Suppressor macrophage treated with lipopolysaccharide for 1 hour (primary cell): ENCODE measurements around the gene F2R.
"Not testable (repeated sequence)": the region's sequence is repeated elsewhere in the genome, so short reads cannot be mapped to it uniquely, and the experiment has no call there.

Source experiments
- DNase-seq, 3 donors: peaks; one replicate each; pipeline ENCODE4 v3.0.0-alpha.2; 2020 to 2022

Gene F2R

DNA sequence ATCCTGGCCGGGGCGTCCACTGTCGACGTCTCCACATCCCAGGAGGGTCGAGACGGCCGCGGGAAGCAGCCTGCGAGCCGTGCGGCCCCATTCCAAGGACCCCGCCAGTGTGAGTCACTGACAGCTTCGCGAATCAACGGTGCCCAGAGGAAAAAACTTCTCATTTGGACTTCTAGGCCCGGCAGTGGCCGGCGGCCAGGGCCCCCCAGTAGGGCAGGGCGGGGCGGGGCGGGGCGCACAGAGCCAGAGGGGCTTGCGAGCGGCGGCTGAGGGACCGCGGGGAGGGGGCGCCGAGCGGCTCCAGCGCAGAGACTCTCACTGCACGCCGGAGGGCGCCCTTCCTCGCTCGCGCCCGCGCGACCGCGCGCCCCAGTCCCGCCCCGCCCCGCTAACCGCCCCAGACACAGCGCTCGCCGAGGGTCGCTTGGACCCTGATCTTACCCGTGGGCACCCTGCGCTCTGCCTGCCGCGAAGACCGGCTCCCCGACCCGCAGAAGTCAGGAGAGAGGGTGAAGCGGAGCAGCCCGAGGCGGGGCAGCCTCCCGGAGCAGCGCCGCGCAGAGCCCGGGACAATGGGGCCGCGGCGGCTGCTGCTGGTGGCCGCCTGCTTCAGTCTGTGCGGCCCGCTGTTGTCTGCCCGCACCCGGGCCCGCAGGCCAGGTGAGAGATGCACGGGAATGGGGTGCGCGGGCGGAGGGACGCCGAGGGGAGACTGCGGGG lies at the start of gene F2R:
Gene F2R, plus strand, starts transcription at position 391 of the 720 bp plus-strand sequence. Its CDS starts 182 bp downstream, at position 573.
- peak; percentile 41 to 77 (median 48) for DNase-seq

DNA sequence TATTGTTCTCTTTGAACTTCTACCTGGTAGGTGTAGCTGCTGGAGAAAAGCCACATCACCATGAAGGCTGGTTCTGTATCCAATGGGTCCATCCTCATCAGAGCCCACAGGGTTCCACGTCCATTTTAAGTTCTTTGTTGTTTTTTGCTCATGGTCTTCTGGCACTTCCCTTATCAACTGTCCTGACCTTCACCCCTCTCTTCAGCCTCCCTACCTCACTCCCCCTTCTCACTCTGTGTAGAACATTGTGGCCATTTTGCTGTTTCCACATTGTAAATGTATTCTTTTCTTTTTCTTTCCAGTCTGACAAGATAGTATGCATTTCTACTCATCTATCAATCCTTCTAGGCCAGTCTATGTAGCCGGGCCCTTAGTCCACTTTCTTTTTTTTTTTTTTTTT lies 48.4 kb upstream of the F2R start:
- DNase-seq, result no peak

DNA sequence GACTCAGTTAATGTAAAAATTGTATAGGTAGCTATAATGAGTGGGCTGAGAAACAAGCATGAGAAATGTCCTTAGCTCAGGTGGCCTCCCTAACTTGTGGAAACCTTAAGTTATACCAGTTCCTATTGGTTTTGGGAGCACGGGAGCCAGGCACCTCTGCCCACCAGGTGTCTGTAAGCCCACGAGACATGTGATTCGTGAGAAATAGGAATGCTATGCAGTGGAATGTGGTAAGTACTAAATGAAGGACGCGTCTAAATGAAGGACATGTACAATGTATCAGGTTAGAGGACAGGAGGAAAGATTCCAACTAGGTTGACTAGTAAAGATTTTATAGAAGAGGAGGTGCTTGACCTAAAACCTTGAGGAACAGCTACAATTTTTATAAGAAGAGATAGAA lies 46.7 kb upstream of the F2R start:
- DNase-seq, result no peak

DNA sequence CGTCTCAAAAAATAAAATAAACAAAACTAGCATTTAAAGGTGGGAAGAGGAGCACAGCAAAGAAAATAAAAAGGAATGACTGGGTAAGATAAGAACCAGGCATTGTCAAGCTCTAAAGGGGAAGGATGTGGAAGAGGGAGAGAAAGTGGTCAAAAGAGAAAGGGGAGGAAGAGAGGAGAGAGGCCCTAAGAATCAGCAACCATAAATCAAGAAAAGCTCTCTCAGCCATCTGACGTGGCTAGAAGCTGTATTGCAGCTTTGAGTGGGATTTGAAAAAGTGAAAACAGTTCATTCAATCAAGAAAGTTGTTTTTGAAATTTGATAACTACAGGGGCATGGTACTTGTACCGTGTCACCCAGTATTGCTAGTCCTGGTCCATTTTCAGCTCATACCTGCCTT lies 45.4 kb upstream of the F2R start:
- no peak for DNase-seq

DNA sequence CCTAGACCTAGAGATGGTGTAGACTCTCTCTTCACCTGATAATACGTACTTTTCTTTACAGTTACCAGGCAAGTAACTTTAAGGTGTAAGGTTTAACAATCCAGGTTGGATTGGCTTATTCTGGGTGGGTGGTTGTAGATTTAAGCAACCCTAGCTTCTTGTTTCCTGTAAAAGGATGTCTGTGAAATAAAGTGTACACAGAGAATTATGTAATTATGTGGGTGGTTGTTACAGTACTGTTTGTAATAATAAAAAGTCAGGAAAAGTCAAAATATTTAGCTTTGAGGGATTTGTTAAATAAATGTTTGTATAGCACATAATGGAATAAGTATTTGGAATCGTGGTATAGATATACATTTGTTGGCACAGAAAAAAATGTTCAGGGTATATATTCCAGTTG lies 43.7 kb upstream of the F2R start:
- no peak for DNase-seq

DNA sequence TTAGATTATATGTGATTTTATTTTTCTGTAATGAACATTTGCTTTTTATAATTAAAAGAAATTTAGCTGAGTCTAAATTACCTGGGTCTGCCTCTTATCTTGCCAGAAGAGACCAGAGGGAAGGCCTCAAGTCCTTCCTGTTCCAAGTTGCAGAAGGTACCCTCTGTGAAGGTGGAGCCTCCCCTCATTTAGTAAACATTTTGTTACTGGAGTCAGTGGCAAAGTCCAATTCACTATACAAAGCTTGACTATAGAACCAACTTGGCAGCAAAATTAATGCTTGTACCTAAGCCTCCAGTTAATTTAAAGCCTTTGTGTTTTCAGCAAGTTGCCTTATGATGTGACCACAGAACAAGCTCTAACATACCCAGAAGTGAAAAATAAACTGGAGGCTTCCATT lies 42.8 kb upstream of the F2R start:
- DNase-seq, result no peak

DNA sequence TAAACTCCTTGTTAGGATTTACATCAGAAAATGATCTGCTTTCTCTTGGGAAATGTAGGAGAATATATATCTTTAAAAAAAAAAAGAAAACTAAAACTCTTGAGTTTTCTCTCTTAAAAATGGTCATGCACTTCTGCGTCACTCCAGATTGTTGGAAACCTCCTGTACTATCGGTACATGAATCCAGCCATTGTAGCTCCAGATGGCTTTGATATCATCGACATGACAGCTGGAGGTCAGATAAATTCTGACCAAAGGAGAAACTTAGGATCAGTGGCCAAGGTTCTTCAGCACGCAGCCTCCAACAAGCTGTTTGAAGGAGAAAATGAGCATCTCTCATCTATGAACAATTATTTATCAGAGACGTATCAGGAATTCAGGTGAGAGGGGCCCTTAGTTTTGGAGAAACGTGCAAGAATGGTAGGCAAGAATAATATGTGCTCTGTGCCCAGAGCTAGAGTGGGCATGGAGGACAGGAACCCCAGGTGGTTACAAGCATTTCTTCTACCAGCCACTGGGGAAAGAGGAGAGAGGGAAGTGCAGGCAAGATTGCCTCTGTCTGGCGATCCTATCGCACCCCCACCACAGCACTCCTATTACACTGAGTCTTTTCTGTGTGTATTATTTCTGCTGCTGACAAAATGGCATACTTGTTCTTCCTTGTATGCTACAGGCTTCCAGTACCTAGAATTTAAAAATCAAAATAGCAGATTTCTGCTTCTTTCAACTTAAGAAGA lies 41.4 kb upstream of the F2R start:
- no peak for DNase-seq

DNA sequence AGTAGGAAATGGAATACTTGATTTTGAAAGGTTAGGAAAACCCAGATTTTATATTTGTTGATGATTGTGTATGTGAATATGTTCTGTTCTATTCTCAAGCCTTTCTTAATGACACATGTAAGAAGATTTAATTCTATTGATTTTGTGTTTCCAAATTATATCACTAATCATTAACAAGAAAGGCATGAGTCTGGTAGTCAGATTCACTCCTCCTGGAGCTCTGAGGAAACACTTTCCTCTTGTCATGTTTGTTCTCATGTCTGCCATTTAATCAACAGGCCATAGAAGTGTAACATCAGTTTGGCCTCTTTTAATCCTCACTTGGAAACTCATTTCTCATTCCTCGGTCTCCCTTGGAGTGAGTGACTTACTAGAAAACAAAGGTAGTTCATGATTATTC lies 40.6 kb upstream of the F2R start:
- no peak for DNase-seq

DNA sequence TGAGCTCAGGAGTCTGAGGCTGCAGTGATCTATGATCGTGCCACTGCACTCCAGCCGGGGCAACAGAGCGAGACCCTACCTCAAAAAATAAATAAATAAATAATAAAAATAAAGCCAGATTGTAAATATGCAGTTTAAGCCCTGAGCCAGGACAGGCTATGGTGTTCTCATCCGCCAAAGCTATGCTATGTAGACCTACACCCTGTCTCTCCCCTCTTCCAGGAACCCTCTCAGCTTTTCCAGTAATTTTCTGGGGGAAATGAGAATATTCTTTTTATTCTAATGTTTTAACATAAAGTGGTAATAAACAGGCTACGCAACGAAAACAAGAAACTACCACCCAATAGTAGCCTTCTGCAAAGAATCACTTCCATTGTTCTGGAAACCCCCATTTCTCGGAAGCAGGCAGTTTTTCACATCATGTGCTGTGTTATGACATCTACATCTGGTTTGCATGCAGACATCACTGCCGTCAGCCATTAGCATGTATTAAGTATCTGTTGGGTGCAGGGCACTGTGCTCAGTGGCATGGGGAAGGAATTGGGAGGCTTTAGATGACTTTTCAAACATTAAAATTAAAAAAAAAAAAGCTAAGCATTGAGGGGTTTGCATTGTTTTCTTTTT lies 38.0 kb upstream of the F2R start:
- no peak for DNase-seq

DNA sequence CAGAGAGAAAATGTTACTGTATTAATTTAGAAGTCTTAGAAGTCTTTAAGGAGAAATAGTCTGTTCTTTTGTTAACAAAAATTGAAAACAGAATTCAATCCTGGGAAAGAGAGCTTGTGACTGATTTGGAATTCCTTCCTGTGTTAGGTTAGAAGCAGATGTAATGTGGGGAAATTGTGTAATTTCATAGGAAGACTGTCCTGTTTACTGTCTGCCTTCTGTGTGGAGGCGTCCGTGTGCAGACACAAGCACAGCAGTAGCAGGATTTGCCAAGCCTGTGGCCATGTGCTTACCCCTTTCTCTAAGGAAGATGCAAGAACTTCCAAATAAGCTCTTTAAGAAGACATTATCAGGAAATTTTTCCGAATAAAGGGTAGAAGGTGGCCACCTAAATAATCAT lies 36.7 kb upstream of the F2R start:
- DNase-seq, result no peak

DNA sequence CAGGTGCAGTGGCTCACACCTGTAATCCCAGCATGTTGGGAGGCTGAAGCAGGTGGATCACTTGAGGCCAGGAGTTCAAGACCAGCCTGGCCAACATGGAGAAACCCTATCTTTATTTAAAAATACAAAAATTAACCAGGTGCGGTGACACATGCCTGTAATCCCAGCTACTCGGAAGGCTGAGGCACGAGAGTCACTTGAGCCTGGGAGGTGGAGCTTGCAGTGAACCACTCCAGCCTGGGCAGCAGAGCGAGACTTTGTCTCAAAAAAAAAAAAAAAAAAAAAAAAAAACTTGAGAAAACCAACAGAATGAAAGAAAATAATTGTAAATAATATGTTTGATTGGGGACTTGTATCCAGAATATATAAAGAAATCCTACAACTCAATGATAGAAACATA lies 35.1 kb upstream of the F2R start:
- not testable (repeated sequence) for DNase-seq

DNA sequence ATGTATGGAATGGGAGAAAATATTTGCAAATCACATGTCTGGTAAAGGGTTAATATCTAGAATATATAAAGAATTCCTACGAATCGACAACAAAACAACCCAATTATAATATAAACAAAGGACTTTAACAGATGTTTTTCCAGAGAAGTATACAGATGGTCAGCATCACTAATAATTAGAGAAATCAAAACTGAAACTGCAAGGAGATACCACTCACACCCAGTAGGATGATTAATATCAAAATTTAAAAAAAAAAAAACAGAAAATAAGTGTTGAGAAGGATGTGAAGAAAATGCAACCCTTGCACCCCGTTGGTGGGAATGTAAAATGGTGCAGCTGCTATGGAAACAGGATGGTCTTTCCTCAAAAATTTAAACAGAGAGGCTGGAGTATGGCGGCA lies 34.6 kb upstream of the F2R start:
- no peak for DNase-seq

DNA sequence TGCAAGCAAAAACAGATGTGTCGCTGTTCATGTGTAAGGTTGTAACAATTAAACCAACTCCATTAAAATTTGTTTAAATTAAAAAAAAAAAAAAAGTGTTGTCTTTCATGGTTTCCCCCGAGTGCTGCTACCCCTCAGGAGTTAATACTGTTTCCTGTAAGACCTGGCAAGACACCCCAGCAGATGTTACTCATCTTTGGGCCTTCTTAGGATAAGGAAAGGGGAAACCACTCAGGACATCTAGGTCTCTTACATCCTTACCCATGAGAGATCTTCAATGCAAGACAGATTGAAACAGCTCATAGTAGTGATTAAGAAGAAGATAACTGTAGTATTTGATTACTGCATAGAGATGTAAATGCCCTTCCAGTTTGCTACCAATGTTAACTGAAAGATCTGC lies 33.5 kb upstream of the F2R start:
- DNase-seq, result no peak

DNA sequence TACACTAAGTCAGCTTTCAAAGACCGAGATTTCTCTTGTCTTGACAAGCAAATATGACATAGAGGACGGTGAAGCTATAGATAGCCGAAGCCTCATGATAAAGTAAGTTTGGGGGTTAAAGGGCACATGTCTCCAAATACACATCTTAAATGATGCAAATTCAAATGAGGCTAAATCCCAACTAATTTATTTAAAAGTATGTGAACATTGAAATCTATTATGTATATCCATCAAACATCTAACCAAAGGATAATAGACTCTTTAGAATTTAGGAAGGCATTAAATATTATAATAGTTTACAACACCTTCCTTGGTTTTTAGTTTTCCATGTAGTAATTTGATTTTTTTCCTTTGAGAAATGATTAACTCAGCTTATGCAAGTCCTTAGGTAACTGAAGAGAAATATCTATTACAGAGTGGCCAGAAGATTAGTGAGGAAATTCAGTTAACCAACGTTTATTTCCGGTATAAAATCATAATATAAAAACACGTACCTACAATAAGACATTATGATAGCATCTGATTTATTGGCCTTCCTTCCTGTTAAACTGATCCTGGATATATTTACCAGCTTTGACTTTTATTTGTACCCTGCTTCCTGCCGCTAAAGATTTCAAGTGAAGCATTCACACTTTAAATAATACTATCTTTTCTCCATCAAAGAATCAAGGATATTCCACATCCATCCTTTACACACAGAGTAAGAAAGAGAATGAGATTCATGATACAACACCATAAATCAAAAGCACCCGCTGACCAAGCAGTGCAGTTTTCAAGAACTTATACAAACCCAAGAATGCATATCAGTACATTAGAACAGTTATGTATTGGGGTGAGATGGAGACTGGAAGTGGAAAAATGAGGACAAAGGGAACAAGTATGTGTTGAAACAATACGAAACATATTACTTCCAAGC lies 31.9 kb upstream of the F2R start:
- no peak for DNase-seq

DNA sequence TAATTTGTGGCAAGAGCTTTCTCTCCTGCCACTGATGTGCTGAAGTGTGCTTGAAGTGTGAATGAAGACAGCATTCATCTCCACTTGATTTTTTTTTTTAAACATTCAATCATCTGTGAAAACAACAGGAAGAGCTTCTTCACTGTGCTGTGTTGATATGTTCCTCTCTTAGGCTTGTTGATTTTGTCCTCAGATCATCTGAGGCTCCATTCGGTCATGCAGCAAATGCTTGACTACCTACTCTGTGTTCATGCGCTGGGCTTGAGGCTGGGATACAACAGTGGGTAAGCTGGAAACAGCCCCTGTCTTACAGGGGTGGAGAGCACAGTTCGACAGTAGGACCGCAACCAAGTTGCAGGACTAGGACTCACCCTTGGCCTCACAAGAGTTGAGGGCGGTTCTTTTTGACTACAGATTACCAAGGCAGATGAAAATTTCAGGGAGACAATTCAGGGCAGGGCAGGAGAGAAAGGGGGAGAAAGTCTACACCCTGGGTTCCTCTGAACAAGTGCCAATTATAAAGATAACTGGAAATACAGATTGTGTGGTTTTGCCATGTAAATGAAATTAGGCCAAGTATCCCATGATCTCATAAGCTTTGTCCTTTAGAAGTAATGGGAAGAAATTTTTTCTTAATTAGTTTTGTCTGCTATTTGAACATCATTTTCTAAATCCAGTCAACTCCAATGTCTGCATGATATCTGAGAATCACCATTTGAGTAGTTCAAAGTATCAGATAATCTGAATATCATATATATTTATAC lies 31.0 kb upstream of the F2R start:
- DNase-seq, result no peak

DNA sequence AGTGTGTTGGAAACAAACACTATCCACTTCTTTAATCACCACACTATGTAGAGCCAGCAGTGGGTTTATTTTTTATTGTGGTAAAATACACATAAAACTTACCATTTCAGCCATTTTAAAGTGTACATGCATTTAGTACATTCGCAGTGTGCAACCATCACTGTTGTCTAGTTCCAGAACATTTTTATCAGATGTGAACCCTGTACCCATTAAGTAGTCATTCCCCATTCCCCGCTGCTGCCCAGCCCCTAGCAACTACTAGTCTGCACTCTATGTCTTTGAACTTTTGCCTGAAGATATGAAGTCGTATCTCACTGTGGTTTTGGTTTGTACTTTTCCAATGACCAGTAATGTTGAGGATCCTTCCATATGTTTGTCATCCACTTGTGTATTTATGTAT lies 30.2 kb upstream of the F2R start:
- DNase-seq, result no peak

DNA sequence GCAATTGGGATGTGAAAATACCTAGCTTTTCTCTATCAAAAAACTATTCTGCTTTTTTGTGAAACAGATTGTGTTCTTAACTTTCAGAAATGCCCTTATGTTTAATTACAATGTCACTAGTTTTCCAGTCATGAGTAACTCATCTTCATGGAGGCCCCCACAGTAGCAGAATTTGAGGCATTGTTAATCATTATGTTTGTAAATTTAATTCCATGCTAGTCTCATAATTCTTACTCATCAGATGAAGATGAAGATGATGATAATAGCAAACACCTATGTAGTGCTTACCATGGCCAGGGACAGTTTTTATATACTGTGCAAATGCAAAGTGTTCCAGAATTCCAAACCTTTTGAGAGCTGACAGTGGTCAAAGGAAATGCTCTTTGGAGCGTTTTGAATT lies 27.7 kb upstream of the F2R start:
- no peak for DNase-seq

DNA sequence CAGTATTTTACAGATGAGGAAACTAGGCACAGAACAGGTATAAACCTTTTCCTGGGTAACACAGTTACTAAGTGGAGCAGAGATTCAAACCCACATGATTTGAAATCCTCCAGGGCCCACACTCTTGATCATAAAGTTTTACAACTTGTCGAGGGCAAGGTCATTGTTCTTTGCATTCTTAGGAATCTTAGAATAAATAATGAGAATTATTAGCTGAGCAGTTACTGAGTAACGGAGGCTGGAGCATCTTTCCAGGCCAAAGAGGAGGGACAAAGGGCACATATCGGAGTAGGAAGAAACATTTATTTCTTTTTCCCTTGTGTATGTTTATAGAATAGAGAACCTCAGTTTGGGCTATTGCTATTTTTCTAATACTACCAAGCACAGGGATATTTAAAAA lies 27.1 kb upstream of the F2R start:
- no peak for DNase-seq

DNA sequence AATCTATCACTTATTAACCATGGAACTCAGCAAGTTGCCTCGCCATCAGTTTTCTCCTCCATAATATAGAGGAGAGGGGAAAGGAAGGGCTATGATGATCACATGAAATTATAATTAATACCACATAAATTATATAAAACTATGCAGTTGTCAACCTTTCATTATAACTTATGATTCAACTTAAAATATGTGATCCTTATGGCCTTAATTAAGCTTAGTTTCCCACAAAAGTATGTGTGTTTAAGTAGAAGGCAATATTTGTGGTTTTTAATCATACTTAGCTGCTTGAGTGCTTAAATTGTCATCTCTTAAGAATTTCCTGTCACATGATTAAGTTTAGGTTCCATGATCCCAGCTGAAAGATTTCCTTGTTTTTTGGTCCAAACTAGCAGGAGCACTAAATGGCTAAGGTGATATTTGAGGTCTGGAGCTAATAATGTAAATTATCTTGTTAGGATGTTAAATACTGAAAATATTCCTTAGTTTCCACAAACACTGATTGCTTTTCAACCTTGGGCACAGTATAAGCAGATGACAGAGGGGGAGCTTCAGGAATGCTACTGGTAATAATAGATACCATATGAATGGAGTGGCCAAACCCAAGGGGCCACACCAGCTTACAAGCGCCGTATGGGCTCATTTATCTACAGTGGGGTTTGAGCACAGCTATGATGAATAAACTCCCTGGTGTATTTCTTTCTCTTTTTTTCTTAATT lies 26.4 kb upstream of the F2R start:
- DNase-seq, result no peak

DNA sequence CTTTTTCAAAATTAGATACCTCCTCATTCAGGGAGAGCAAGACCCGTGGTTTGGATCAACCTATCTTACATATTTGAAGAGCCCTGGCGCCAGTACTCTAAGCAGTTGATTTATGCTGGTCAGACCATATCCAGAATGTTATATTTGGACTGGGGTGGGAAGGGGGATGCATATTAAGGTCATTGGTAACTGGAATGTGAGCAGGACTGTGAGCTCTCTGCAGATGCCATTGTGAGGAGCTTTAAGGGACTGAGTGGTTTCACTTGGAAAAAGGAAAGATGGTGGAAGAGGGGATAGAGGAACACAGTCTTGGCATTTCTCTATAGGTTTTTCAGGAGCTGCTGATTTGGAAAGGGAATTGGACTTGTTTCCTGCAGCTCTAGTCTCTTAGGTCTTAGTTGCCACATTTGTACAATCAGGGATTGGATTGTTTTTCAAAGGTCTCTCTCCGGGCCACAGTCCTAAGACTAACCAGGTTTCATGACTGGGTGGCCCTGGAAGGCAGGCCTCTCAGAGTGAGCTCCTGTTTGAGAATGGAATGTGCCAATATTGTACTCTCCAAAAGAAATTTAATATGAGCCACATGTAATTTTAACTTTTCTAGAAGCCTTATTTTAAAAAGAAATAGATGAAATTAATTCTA lies 25.8 kb upstream of the F2R start:
- DNase-seq, result no peak
